GM18511 (cell line): ENCODE data around the gene ZNF559.
A peak's percentile ranks its signal among the peaks of the same experiment; 100 is the strongest.
"Not testable (repeated sequence)": the region's sequence is repeated elsewhere in the genome, so short reads cannot be mapped to it uniquely, and the experiment has no call there.

Experiments used
- ATAC-seq: cut with Tn5 transposase; IDR thresholded peaks from one replicate; pipeline ENCODE4 v1.9.1; 2021; ENCODE audit warnings: mild to moderate bottlenecking, moderate library complexity; ENCODE audit not compliant: unreplicated experiment

The ZNF559 gene

DNA sequence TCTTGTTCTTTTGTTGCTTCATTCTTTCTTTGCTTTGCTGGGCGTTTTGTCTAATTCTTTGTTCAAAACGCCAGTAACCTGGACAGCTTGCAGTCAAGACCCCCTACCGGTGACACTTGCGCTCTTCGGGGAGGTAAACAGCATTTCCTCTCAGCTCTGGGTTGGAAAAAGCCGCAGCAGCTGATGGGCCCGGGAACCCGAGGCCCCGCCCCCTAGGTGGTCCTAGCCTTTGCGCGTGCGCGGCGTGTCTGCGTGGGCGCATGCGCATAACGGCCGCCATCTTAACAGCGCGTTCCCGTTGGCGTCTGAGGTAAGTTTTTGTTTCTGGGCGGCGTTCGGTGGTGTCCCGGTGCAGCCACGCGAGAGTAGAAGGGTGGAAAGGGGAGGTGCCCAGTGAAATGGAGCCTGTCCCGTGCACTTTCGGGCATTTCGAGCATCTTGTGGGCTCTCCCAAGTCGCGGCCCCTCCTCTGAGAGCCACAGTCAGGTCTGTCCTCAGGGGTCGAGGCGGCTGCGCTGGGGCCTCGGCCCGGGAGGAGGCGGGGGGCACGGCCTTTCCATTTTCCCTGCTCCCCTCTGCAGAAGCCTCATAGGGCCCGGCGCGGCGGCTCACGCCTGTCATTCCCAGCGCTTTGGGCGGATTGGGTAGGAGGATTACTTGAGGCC is at the start of gene ZNF559:
Gene ZNF559, plus strand, starts transcription at position 261 of the 665 bp plus-strand sequence. CDS start 14,371 bp downstream, outside the sequence.
- peak; percentile 98 for ATAC-seq

DNA sequence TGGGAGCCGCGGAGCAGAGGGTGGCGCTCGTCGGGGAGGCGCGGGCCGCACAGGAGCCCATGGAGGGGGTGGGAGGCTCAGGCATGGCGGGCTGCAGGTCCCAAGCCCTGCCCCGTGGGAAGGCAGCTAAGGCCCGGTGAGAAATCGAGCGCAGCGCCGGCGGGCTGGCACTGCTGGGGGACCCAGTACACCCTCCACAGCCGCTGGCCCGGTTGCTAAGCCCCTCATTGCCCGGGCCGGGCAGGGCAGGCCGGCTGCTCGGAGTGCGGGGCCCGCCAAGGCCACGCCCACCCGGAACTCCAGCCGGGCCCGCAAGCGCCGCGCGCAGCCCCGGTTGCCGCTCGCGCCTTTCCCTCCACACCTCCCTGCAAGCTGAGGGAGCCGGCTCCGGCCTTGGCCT is 40.5 kb upstream of the ZNF559 start:
- not testable (repeated sequence) for ATAC-seq

DNA sequence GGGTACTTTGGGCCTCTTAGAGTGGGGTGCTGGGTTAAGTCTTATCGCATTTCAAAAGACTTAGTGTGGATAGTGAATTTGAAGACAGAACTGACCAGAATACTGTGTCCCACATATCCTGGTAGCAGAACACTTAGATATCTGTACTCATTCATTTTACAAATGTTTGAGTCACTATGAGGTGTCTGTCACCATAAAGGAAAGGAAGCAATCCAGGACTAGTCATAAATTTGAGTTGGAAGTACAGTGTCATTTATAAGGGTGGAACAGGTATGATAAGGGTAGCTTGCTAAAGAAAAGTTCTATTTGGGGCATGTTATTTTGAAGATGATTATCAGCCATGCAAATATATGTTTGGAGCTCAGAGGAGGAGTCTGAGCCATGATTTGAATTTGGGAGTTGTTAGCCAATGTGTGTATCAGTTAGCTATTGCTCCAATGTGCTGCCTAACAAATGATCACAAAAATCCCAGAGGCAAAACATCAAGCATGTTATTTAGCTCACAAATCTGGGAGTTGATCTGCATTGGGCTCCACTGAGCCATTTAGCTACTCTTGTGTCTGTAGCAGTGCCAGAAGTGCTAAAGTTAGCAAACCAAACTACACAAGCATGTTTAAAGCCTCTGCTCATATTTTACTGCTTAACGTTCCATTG is 34.6 kb upstream of the ZNF559 start:
- no peak for ATAC-seq

DNA sequence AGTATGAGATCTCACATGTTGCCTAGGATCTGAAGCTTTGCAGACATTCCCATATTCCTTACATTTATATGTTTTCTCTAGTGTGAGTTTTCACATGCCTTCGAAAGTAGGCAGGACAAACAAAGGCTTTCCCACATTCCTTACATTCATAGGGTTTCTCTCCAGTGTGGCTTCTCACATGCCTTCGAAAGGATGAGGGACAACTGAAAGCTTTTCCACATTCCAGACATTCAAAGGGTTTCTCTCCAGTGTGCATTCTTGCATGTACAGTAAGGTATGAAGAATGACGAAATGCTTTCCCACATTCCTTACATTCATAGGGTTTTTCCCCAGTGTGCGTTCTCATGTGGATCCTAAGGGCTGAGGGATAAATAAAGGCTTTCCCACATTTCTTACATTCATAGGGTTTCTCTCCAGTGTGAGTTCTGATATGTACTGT is 28.5 kb upstream of the ZNF559 start:
- ATAC-seq: no peak

DNA sequence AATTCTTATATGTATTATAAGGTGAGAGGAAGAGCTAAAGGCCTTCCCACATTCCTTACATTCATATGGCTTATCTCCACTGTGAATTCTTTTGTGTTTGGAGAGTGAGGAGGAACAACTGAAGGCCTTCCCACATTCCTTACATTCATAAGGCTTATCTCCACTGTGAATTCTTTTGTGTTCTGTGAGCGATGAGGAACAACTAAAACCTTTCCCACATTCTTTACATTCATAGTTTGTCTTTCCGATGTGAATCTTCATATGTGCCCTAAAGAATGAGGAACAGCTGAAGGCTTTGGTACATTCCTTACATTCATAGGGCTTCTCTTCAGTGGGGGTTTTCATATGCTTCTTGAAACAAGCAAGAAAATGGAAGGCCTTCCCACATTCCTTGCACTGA is 27.6 kb upstream of the ZNF559 start:
- no peak for ATAC-seq

DNA sequence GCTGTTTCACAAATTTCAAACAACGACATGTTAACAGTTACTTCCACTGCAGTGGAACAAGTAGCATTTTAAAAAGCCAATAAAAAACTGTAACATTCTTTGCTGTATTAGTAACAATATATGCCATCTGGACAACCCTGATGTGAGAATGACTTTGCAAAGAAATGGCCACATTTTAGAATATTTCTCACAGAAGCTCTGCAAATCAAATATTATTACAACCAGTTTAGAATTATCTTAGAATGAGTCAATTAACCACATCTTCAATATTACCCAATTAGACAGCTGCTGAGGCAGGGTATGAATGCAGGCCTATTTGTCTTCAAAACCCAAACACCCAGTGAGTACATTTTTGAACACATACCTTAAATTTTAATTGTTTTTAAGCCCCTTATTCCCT is 17.5 kb upstream of the ZNF559 start:
- no peak for ATAC-seq

DNA sequence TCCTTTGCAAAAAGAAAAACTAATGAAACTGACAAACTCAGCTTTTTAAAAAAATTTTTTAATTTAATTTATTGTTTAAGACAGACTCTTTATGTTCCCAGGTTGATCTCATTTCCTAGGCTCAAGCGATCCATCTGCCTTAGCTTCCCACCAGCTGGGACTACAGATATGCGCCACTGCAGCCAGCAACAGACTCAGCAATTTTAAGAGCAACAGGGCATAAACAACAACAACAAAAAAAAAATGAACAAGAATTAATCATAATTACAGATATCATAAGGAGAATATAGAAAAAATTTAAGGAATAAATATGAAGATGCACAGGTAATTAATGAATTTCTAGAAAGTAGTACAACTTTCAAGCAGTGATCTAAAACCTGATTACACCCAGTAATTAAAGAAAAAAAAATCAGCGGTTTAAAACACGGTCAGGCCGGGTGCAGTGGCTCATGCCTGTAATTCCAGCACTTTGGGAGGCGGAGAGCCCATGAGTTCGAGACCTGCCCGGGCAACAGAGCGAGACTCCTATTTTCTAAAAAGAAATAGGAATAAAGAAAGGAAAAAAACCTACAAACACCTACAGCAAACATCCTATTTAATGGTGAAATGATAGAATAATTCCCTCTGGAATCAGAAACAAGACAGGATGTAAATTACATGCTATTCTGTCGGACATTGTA is 15.7 kb upstream of the ZNF559 start:
- no peak for ATAC-seq

DNA sequence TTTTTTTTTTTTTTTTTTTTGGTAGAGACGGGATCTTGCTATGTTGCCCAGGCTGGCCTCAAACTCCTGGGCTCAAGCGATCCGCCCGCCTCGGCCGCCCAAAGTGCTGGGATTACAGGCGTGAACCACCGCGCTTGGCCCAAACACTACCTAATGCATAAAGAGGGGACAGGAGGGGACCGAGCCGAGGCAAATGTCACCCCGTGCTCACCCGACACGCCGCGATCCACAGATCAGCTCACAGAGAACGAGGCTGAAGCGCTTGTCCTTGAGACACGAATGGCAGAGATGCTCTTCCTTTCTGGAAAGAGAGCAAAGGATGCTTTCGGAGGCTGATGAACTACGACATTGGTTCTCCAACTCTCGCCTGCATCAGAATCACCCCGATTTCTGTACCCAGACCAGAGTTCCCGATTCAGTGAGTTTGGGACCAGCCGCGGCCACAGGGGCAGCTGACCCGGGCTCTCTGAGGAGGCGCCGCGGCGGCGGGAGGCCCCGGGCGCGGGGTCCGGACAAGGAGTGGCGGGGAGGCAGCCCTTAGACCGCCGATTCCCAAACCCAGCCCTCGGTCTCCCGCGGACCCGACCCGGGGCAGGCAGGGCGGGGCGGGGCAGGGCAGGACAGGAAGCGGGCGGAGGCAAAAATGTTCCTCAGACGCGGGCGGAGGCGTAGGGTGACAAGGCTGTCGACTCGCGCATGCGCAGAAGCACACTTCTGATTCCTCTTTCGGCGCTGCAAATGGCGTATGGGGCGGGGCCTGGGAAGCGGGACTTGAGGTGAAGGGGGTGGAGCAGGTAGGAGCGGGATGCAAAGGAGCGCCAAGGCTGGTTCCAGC is 14.6 kb upstream of the ZNF559 start, which contains the start of gene ZNF699:
Gene ZNF699, minus strand, starts transcription at position 700 of the 835 bp plus-strand sequence. CDS start 4,719 bp downstream, outside the sequence.
- peak; percentile 93 for ATAC-seq

DNA sequence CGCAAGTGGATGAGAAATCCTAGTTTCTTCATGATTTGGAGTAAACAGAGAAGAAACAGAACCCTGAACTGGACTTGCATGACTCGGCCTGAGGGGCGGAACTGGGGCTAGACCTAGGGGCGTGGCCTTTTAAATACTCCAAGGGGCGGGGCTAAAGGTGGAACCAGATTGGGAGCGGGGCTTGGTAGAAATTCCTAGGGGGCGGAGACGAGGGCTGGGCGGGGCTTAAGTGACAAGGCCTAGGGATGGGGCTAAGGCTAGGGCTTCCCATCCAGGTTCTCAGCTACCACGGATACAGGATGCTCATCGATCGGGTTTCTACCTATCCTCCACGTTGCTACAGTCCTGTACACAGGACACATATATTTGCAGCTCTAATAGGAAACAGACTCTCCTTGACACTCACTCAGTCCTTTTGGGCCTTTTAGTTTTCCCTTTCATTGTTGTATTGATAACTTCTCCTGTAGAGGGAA is 14.0 kb upstream of the ZNF559 start:
- ATAC-seq: peak; percentile 69

DNA sequence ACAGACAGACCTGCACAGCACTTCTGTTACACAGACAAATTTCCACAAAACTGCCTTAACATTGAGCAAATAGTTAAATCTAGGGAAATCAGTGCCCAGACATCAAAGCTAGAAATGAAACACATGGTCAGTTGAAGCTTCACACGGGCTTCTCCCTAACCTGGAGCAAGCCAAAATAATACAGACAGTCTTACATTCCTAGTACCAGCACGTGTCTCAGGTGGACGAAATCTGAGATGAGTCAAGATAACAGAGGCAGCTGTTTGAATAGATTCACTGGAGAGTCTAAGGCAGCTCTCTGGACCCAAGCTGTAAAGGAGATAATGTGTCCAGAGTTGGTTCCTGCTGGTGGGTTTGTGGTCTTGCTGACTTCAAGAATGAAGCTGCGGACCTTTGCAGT is 10.2 kb upstream of the ZNF559 start:
- no peak for ATAC-seq

DNA sequence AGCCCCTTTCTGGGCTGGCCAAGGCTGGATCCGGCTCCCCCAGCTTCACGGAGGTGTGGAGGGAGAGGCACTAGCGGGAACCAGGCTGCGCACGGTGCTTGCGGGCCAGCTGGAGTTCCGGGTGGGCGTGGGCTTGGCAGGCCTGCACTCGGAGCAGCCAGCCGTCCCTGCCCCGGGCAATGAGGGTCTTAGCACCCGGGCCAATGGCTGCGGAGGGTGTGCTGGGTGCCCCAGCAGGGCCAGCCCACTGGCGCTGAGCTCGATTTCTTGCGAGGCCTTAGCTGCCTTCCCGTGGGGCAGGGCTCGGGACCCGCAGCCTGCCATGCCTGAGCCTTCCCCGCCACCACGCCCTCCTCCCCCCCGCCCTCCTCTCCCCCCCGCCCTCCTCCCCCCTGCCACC is 2.6 kb upstream of the ZNF559 start:
- ATAC-seq: no peak

DNA sequence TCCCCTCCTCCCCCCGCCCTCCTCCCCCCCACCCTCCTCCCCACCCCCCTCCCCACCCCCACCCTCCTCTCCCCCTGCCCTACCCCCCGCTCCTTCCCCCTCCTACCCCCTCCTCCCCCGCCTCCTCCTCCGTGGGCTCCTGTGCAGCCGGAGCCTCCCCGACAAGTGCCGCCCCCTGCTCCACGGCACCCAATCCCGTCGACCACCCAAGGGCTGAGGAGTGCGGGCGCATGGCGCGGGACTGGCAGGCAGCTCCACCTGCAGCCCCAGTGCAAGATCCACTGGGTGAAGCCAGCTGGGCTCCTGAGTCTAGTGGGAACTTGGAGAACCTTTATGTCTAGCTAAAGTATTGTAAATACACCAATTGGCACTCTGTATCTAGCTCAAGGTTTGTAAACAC is 2.2 kb upstream of the ZNF559 start:
- ATAC-seq: not testable (repeated sequence)

DNA sequence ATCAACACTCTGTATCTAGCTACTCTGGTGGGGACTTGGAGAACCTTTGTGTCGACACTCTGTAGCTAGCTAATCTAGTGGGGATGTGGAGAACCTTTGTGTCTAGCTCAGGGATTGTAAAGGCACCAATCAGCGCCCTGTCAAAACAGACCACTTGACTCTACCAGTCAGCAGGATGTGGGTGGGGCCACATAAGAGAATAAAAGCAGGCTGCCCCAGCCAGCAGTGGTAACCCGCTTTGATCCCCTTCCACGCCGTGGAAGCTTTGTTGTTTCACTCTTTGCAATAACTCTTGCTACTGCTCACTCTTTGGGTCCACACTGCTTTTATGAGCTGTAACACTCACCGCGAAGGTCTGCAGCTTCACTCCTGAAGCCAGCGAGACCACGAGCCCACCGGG is 1.8 kb upstream of the ZNF559 start:
- not testable (repeated sequence) for ATAC-seq

DNA sequence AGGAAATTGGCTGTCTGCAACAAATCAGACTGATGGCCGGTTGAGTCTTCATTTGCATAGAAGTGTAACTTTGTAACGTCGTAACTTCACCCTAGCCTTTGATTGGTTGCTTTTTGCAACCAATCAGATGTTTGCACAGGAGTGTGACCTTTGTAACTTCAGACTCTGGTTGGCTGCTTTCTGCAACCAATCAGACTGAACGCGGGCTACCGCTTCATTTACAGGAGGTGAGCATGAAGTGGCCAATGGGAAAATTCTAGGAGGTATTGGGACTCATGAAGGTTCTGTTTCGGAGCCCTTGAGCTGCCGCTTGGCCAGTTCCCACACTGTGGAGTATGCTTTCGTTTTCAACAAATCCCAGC is 441 bp upstream of the ZNF559 start:
- ATAC-seq: peak; percentile 44

DNA sequence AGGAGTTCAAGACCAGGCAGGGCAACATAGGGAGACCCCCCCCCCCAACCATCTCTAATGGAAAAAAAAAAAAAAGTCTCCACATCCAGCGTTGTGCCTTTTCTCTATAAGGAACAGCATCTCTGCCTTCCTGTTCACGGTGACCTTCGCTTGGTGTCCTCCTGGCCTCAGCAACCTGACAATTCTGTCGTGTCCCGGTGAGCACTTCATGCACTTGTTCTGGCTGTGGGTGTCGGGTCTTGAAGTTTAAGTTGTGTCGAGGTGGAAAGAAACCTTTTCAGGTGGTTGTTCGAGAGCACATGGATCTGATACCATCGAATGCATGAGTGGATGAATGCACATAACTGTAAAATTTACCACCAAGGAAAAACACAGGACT is 594 bp downstream of the ZNF559 start:
- ATAC-seq: no peak

DNA sequence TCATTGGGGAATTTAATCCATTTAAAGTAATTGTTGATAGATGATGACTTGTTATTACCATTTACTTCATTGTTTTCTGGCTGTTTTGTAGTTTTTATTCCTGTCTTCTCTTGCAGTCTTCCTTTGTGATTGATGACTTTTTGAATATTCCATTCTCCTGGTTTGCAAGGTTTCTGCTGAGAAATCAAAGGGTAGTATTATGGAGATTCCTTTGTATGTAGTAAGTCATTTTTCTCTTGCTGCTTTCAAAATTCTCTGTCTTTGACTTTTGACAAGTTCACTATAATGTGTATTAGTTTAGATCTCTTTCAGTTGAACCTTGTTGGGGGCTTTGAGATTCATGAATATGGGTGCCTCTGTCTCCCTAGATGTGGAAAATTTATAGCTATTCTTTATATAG is 6.0 kb downstream of the ZNF559 start:
- ATAC-seq: no peak

DNA sequence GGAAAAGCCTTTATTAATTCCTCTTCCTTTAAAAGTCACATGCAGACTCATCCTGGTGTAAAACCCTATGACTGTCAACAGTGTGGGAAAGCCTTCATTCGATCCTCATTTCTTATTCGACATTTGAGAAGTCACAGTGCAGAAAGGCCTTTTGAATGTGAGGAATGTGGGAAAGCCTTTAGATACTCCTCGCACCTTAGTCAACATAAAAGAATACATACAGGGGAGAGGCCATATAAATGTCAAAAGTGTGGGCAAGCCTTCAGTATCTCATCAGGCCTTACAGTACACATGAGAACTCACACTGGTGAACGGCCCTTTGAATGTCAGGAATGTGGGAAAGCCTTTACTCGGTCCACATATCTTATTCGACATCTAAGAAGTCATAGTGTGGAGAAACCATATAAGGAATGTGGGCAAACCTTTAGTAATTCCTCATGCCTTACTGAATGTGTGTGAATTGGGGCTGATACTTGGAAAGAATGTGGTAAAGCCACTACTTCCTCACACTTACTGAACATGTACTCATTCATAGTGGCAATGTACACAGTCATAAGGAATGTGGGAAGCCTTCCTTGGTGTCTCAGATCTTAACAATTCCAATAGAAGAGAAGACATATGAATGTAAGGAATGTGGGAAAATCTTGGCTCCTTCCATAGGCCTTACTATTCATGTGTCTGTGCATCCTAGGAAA is 18.8 kb downstream of the ZNF559 start:
- ATAC-seq: no peak

DNA sequence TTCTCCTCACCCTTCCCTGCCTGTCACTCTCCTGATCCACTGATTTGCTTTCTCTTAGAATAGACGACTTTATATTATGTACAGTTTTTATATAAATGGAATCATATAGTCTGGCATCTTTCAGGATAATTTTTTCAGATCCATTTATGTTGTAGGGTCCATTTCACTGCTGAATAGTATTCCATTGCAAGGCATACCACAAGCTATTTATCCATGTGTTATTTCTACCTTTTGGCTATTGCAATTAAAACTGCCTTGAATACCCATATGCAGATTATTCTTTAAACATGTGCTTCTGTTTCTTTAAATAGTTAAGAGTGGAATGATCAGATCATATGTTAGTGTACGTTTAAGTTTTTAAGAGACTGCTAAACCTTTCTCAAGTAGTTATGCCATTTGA is 21.0 kb downstream of the ZNF559 start:
- ATAC-seq: no peak

DNA sequence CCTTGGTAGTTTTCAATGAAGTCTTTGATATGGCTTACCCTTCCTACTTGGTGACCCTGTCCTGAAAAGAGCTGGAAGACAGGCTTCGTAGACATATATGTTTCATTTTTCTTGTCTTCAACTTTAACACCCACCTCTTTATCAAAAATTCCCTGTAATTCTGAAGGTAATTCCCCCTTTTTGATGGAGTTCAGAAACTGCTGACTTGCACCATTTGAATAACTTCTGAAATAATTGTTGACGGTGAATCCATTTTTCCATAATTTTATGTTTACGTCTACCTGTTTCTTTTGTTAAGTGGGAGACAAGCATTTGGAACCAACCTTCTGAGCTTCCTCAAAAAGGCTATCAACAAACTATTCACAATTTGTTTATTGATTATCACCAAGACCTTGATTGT is 24.3 kb downstream of the ZNF559 start:
- ATAC-seq: no peak

DNA sequence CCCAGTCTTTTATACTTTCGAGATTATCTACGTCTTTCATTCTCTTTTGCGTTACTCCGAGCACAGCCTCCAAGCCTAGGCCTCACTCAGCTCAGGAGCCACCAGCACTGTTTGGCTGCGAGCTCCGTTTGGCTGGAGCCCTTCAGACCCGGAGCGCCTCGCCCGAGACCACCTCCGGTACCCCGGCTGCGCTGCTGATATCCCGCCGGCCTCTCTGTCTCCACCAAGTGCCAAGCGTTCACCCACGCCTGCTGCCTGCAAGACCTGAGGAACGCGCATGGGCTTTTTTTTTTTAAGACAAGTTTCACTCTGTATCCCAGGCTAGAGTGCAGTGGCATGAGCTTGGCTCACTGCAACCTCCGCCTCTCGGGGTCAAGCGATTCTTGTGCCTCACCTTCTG is 24.7 kb downstream of the ZNF559 start:
- no peak for ATAC-seq
